B cell (primary cell): ENCODE data around the gene ASB18. TPM values are rescaled to one million over a fixed set of nuclear protein-coding genes. Genes with fewer than 3 reads are reported as not detected.

Source experiments
- ATAC-seq: fragments of 200-7000 bp; cut with Tn5 transposase; one replicate; pipeline ENCODE4 v1.10.0; 2021; ENCODE audit warnings: low read depth, mild to moderate bottlenecking, moderate number of reproducible peaks, moderate library complexity
- CTCF ChIA-PET: fragments of 350-600 bp; sonication (Branson Sonifier 250); formaldehyde crosslinking; loops from one replicate; lab custom pipeline; 2021; ENCODE audit warnings: antibody characterized with exemption, inconsistent platforms; lab: Charles Lee
- POLR2A ChIA-PET: fragments of 350-600 bp; sonication (Branson Sonifier 250); formaldehyde crosslinking; loops from one replicate; lab custom pipeline; 2021; ENCODE audit warnings: antibody characterized with exemption; lab: Charles Lee
- DNase-seq: peaks from one replicate; pipeline ENCODE4 v3.0.0; 2013
- H2AFZ ChIP-seq: 2 replicates; pipeline ENCODE4 v1.6.1; 2012; ENCODE audit warnings: mild to moderate bottlenecking, low read depth, low read length; ENCODE audit not compliant: insufficient read depth, poor library complexity, severe bottlenecking
- H3K27ac ChIP-seq, 2 donors: 1 replicate in 1 of 2; 2 replicates in 1 of 2; pipeline ENCODE4 v1.5.1; 2012 to 2013; ENCODE audit warnings: low read length in 2 of 2, mild to moderate bottlenecking in 2 of 2, moderate library complexity in 1 of 2
- H3K27me3 ChIP-seq, 4 experiments: fragments of 200-600 bp in 1 of 4; sonication (generic) in 1 of 4; replicated peaks in 1 of 4; 1 replicate in 2 of 4; 2 replicates in 2 of 4; pipeline versions ENCODE4 v1.6.1 to v1.7.0; 2013 to 2016; ENCODE audit warnings: low read length in 3 of 4, mild to moderate bottlenecking in 2 of 4, mixed read lengths in 1 of 4, moderate library complexity in 1 of 4; ENCODE audit not compliant: insufficient read depth in 4 of 4, control insufficient read depth in 3 of 4; ENCODE audit errors: control extremely low read depth in 1 of 4
- H3K36me3 ChIP-seq, 2 experiments: replicated peaks in 1 of 2; 1 replicate in 1 of 2; 2 replicates in 1 of 2; pipeline versions ENCODE4 v1.6.1 to v1.7.1; 2013; ENCODE audit warnings: low read length in 1 of 2; ENCODE audit not compliant: insufficient read depth in 2 of 2, control insufficient read depth in 1 of 2; ENCODE audit errors: control extremely low read depth in 1 of 2, extremely low read depth in 1 of 2
- H3K4me1 ChIP-seq, 2 donors: fragments of 200-600 bp in 1 of 2; sonication (generic) in 1 of 2; 1 replicate in 1 of 2; 2 replicates in 1 of 2; pipeline versions ENCODE4 v1.5.1 to v1.6.1; 2013 to 2017; ENCODE audit warnings: low read length in 2 of 2; ENCODE audit not compliant: control insufficient read depth in 2 of 2, insufficient read depth in 2 of 2
- H3K4me2 ChIP-seq: replicated peaks from 2 replicates; pipeline ENCODE3; 2012; ENCODE audit warnings: mild to moderate bottlenecking, low read depth, low read length; ENCODE audit not compliant: poor library complexity, severe bottlenecking
- H3K4me3 ChIP-seq, 5 experiments: fragments of 200-600 bp in 1 of 5; sonication (generic) in 1 of 5; 1 replicate in 3 of 5; 2 replicates in 2 of 5; pipeline versions ENCODE4 v1.5.1 to v1.7.0; 2011 to 2016; ENCODE audit warnings: low read length in 4 of 5, mild to moderate bottlenecking in 4 of 5, low read depth in 2 of 5, control low read depth in 1 of 5, moderate library complexity in 1 of 5; ENCODE audit not compliant: insufficient read depth in 1 of 5; ENCODE audit errors: control extremely low read depth in 1 of 5, extremely low read depth in 1 of 5
- H3K79me2 ChIP-seq: fragments of 200-600 bp; sonication (generic); one replicate; pipeline ENCODE4 v1.6.0; 2016; ENCODE audit warnings: low read length; ENCODE audit not compliant: control insufficient read depth, insufficient read depth
- H3K9ac ChIP-seq: fragments of 200-600 bp; sonication (generic); 2 replicates; pipeline ENCODE4 v1.6.1; 2017; ENCODE audit warnings: mild to moderate bottlenecking, low read length, moderate library complexity
- H3K9me3 ChIP-seq, 3 donors: one replicate each; pipeline versions ENCODE4 v1.6.1 to v1.7.1; 2013; ENCODE audit warnings: low read length in 2 of 3; ENCODE audit not compliant: control insufficient read depth in 2 of 3, insufficient read depth in 1 of 3; ENCODE audit errors: control extremely low read depth in 1 of 3
- H4K20me1 ChIP-seq: 2 replicates; pipeline ENCODE4 v1.6.0; 2012; ENCODE audit warnings: mild to moderate bottlenecking, low read length; ENCODE audit not compliant: insufficient read depth, control insufficient read depth, poor library complexity, severe bottlenecking
- H3K27ac Mint-ChIP-seq: one replicate; pipeline ENCODE4 v1.8.0; 2021; ENCODE audit warnings: mixed read lengths
- H3K27me3 Mint-ChIP-seq: one replicate; pipeline ENCODE4 v1.8.0; 2021; ENCODE audit warnings: mixed read lengths
- H3K4me1 Mint-ChIP-seq: one replicate; pipeline ENCODE4 v1.8.0; 2021; ENCODE audit warnings: mixed read lengths
- H3K4me3 Mint-ChIP-seq: one replicate; pipeline ENCODE4 v1.8.0; 2021; ENCODE audit warnings: mixed read lengths
- H3K9me3 Mint-ChIP-seq: one replicate; pipeline ENCODE4 v1.8.0; 2022; ENCODE audit warnings: mixed read lengths; ENCODE audit not compliant: insufficient read depth
- EZH2 ChIP-seq: IDR thresholded peaks from 2 replicates; pipeline ENCODE4 v1.6.1; 2012; ENCODE audit warnings: borderline replicate concordance, low read depth, mild to moderate bottlenecking, moderate library complexity, low read length; ENCODE audit not compliant: insufficient read depth, poor library complexity, severe bottlenecking
- WGBS: methylation state at CpG from one replicate; pipeline ENCODE4 v1.1.5; 2013; ENCODE audit warnings: missing lambda C conversion rate; ENCODE audit not compliant: insufficient coverage; 5-methylcytosine and 5-hydroxymethylcytosine counted together
- intact Hi-C: fragments of 100-400 bp; cut with micrococcal nuclease; formaldehyde crosslinking; loops from one replicate; pipeline ENCODE4 v1.10.0; 2022
- polyA plus RNA-seq: library from polyadenylated mRNA; depleted of rRNA; stranded (reverse); fragments of >200 nt; gene quantifications from 2 replicates; pipeline ENCODE4 v1.2.3, GENCODE V29; 2012
- total RNA-seq, 2 donors: library from RNA; stranded (reverse); fragments of 120-200 nt in 1 of 2; gene quantifications; 1 replicate in 1 of 2; 2 replicates in 1 of 2; pipeline versions ENCODE4 v1.2.3 to v1.2.4, GENCODE V29; 2013 to 2022
- TF ChIP-seq, protein P1 (sequence below): fragments of 200-600 bp; IDR thresholded peaks from one replicate; pipeline ENCODE4 v1.8.0; 2022; ENCODE audit warnings: antibody characterized with exemption, mild to moderate bottlenecking

ASB18 gene
- total and polyA plus RNA-seq, 2 donors (not counting 1 experiment from before 2014, with no cell fraction given) = not detected

DNA sequence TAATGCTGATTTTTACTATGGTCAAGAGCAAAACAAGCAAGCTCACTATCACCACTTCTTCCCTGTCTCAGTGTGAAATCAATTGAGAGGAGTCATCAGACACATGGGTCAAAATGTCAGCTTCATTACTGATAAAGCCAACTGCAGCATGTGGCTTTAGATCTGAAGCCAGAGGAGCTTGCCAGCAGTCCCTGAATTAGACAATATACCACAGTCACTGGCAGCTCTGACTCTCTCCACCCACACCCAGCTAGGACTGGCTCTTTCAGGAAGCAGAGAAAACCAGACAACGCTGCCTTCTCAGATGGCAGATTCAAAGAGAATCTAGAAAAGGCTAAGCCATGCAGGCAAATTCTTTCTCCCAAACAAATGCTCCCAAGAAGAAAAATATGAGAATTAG is 20.0 kb upstream of the ASB18 start:
- Histone ChIP-seq H4K20me1 (no peaks in the 10 kb centered on the region), H3K36me3 (no peaks in the 10 kb centered on the region), H3K27ac (no peak overlapping the region), H3K9ac (no peak overlapping the region), H3K79me2 (no peaks in the 10 kb centered on the region), H3K9me3 (peaks cover 1 to 11% (median 2%) of the 10 kb centered on the region in 3 donors), H3K27me3 (no peaks in the 10 kb centered on the region), H2AFZ (no peak overlapping the region), H3K4me3 (no peak overlapping the region), H3K4me1 (no peaks in the 10 kb centered on the region), H3K4me2 (no peak overlapping the region)
- ATAC-seq = no peak
- ChIA-PET POLR2A (no interaction called here), CTCF (no interaction called here)
- no peaks in the 10 kb centered on the region for H3K4me1 Mint-ChIP-seq
- intact Hi-C loops = no loop called here
- peaks cover 4% of the 10 kb centered on the region for H3K27me3 Mint-ChIP-seq
- DNase-seq = no peak
- H3K4me3 Mint-ChIP-seq = no peak overlapping the region
- peaks cover 10% of the 10 kb centered on the region for H3K9me3 Mint-ChIP-seq
- WGBS = no CpG with 5 or more reads among the region's 1 CpG
- no peak for TF ChIP-seq EZH2
- TF ChIP-seq, protein P1, sequence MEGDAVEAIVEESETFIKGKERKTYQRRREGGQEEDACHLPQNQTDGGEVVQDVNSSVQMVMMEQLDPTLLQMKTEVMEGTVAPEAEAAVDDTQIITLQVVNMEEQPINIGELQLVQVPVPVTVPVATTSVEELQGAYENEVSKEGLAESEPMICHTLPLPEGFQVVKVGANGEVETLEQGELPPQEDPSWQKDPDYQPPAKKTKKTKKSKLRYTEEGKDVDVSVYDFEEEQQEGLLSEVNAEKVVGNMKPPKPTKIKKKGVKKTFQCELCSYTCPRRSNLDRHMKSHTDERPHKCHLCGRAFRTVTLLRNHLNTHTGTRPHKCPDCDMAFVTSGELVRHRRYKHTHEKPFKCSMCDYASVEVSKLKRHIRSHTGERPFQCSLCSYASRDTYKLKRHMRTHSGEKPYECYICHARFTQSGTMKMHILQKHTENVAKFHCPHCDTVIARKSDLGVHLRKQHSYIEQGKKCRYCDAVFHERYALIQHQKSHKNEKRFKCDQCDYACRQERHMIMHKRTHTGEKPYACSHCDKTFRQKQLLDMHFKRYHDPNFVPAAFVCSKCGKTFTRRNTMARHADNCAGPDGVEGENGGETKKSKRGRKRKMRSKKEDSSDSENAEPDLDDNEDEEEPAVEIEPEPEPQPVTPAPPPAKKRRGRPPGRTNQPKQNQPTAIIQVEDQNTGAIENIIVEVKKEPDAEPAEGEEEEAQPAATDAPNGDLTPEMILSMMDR = no peak
- H3K27ac Mint-ChIP-seq = no peak overlapping the region

DNA sequence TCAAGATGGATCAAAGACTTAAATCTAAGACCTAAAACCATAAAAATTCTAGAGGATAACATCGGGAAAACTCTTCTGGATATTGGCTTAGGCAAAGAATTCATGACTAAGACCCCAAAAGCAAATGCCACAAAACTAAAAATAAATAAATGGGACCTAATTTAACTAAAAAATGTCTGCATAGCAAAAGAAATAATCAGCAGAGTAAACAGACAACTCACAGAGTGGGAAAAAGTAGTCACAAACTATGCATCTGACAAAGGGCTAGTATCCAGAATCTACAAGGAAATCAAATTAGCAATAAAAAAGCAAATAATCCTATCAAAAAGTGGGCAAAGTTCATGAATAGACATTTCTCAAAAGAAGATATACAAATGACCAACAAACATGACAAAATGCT is 18.2 kb upstream of the ASB18 start:
- Mint-ChIP-seq H3K9me3 (peaks cover 10% of the 10 kb centered on the region), H3K27me3 (no peaks in the 10 kb centered on the region), H3K27ac (no peak overlapping the region), H3K4me1 (no peaks in the 10 kb centered on the region), H3K4me3 (no peak overlapping the region)
- no peak overlapping the region for H2AFZ ChIP-seq
- no peaks in the 10 kb centered on the region for H3K79me2 ChIP-seq
- no peak overlapping the region for H3K9ac ChIP-seq
- H3K4me1 ChIP-seq = no peaks in the 10 kb centered on the region
- H3K27me3 ChIP-seq = no peaks in the 10 kb centered on the region
- H3K27ac ChIP-seq = no peak overlapping the region
- ATAC-seq = no peak
- TF ChIP-seq EZH2 = no peak
- TF ChIP-seq, protein P1 = no peak
- DNase-seq = no peak
- H3K4me3 ChIP-seq = no peak overlapping the region
- H3K4me2 ChIP-seq = no peak overlapping the region
- intact Hi-C loops = no loop called here
- peaks cover 1 to 11% (median 2%) of the 10 kb centered on the region in 3 donors for H3K9me3 ChIP-seq
- CTCF ChIA-PET = no interaction called here
- POLR2A ChIA-PET = no interaction called here
- H3K36me3 ChIP-seq = no peaks in the 10 kb centered on the region
- WGBS = no CpG with 5 or more reads among the region's 1 CpG
- H4K20me1 ChIP-seq = no peaks in the 10 kb centered on the region
